Ishikawa (cell line): ENCODE results near the gene CEP41.

Experiments used
- CEBPB ChIP-seq: IDR thresholded peaks from 2 replicates; pipeline ENCODE4 v1.6.1; 2012
- CREB1 ChIP-seq: IDR thresholded peaks from 2 replicates; pipeline ENCODE4 v1.6.1; 2012; ENCODE audit warnings: low read depth
- EGR1 ChIP-seq: IDR thresholded peaks from 2 replicates; pipeline ENCODE4 v1.6.1; 2012
- EP300 ChIP-seq: IDR thresholded peaks from 2 replicates; pipeline ENCODE4 v1.6.1; 2012; ENCODE audit warnings: borderline replicate concordance
- MAX ChIP-seq: IDR thresholded peaks from 2 replicates; pipeline ENCODE4 v1.6.1; 2012
- RAD21 ChIP-seq: IDR thresholded peaks from 2 replicates; pipeline ENCODE4 v1.6.1; 2012; ENCODE audit warnings: low read depth
- TAF1 ChIP-seq: IDR thresholded peaks from 2 replicates; pipeline ENCODE4 v1.6.1; 2012; ENCODE audit warnings: low read depth, mild to moderate bottlenecking
- TCF12 ChIP-seq: IDR thresholded peaks from 2 replicates; pipeline ENCODE4 v1.6.1; 2012; ENCODE audit warnings: low read depth
- YY1 ChIP-seq: IDR thresholded peaks from 2 replicates; pipeline ENCODE4 v1.6.1; 2012; ENCODE audit warnings: low read depth
- ZBTB7A ChIP-seq: IDR thresholded peaks from 2 replicates; pipeline ENCODE4 v1.6.1; 2012; ENCODE audit warnings: low read depth
- TF ChIP-seq, protein P1 (sequence below): IDR thresholded peaks from 2 replicates; pipeline ENCODE4 v1.6.1; 2012; ENCODE audit warnings: low read depth, mild to moderate bottlenecking

DNA sequence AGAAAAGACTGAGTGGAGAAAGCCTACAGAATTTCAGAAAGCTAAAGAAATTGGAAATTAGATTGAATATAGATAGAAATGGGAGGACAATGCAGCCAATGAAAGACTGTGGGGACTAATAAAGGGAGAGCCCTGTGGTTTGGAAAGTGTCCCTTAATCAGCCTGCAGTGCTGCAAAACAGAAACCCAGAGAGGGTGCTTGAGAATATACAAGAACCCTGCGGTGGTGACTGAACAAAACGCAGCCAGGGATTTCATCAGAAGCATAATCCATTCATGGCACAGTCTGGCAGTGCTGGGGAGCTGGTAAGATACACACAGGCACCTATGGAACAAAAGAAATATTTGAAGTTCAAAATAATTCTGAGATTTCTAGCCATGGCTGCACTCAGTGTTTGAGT, 19.1 kb downstream of the CEP41 start:
- TF ChIP-seq MAX (no peak), EP300 (no peak), RAD21 (no peak), CEBPB (no peak), YY1 (no peak), CREB1 (no peak), EGR1 (no peak), TAF1 (no peak), ZBTB7A (no peak), TCF12 (no peak)
- TF ChIP-seq, protein P1, sequence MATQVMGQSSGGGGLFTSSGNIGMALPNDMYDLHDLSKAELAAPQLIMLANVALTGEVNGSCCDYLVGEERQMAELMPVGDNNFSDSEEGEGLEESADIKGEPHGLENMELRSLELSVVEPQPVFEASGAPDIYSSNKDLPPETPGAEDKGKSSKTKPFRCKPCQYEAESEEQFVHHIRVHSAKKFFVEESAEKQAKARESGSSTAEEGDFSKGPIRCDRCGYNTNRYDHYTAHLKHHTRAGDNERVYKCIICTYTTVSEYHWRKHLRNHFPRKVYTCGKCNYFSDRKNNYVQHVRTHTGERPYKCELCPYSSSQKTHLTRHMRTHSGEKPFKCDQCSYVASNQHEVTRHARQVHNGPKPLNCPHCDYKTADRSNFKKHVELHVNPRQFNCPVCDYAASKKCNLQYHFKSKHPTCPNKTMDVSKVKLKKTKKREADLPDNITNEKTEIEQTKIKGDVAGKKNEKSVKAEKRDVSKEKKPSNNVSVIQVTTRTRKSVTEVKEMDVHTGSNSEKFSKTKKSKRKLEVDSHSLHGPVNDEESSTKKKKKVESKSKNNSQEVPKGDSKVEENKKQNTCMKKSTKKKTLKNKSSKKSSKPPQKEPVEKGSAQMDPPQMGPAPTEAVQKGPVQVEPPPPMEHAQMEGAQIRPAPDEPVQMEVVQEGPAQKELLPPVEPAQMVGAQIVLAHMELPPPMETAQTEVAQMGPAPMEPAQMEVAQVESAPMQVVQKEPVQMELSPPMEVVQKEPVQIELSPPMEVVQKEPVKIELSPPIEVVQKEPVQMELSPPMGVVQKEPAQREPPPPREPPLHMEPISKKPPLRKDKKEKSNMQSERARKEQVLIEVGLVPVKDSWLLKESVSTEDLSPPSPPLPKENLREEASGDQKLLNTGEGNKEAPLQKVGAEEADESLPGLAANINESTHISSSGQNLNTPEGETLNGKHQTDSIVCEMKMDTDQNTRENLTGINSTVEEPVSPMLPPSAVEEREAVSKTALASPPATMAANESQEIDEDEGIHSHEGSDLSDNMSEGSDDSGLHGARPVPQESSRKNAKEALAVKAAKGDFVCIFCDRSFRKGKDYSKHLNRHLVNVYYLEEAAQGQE, result no peak
